Activated CD4-positive, alpha-beta T cell treated with anti-CD3 and anti-CD28 coated beads for 36 hours (primary cell): Measurements from ENCODE around the gene MAD2L1BP. TPM values are rescaled to one million over a fixed set of nuclear protein-coding genes. Genes with fewer than 3 reads are reported as not detected.
"Not testable (repeated sequence)": the region's sequence is repeated elsewhere in the genome, so short reads cannot be mapped to it uniquely, and the experiment has no call there.

Experiments used
- ATAC-seq: fragments of 200-7000 bp; cut with Tn5 transposase; one replicate; pipeline ENCODE4 v1.10.0; 2021; ENCODE audit warnings: mild to moderate bottlenecking, moderate library complexity
- CTCF ChIA-PET: fragments of 350-600 bp; sonication (Branson Sonifier 250); formaldehyde crosslinking; loops from one replicate; lab custom pipeline; 2021; ENCODE audit warnings: antibody characterized with exemption; lab: Charles Lee
- POLR2A ChIA-PET: fragments of 350-600 bp; sonication (Branson Sonifier 250); formaldehyde crosslinking; loops from one replicate; lab custom pipeline; 2021; ENCODE audit warnings: antibody characterized with exemption, inconsistent platforms; lab: Charles Lee
- DNase-seq: peaks from one replicate; pipeline ENCODE4 v3.0.0-alpha.2; 2020
- H3K27ac Mint-ChIP-seq: one replicate; pipeline ENCODE4 v1.8.0; 2021; ENCODE audit warnings: mixed read lengths
- H3K27me3 Mint-ChIP-seq: one replicate; pipeline ENCODE4 v1.8.0; 2021; ENCODE audit warnings: mixed read lengths
- H3K36me3 Mint-ChIP-seq: one replicate; pipeline ENCODE4 v1.8.0; 2021; ENCODE audit warnings: low read depth, mixed read lengths
- H3K4me1 Mint-ChIP-seq: one replicate; pipeline ENCODE4 v1.8.0; 2021; ENCODE audit warnings: mixed read lengths
- H3K4me3 Mint-ChIP-seq: one replicate; pipeline ENCODE4 v1.8.0; 2021; ENCODE audit warnings: mild to moderate bottlenecking, moderate library complexity, mixed read lengths
- H3K9me3 Mint-ChIP-seq: one replicate; pipeline ENCODE4 v1.8.0; 2021; ENCODE audit warnings: low read depth, mixed read lengths
- intact Hi-C, 2 experiments: fragments of 100-400 bp; cut with DNase I in 1 of 2; cut with micrococcal nuclease in 1 of 2; formaldehyde crosslinking; loops; one replicate each; pipeline versions ENCODE4 v1.14.2 to v1.15.1; 2022 to 2024; cut with DNase I, micrococcal nuclease
- total RNA-seq, 2 experiments: library from RNA; stranded (reverse); gene quantifications; one replicate each; pipeline ENCODE4 v1.2.3, GENCODE V29; 2021

Gene MAD2L1BP
- 10 to 100 TPM; 35.1 to 35.3 TPM for total RNA-seq

GRCh38 chr6:43635387-43636307, at the start of gene MAD2L1BP:
Gene MAD2L1BP, plus strand, starts transcription at chr6:43635840. Its CDS starts 36 bp downstream, at chr6:43635876.
- peak; percentile 83 for ATAC-seq
- Mint-ChIP-seq H3K27me3 (no peaks in the 10 kb centered on the region), H3K27ac (peak within 1 kb of the TSS; percentile 97), H3K4me3 (peak within 1 kb of the TSS; percentile 100), H3K4me1 (peaks cover 41% of the 10 kb centered on the region), H3K36me3 (peaks cover 42% of the 10 kb centered on the region), H3K9me3 (no peaks in the 10 kb centered on the region)
- ChIA-PET CTCF (interaction anchor here (0.6 to 2.0 kb wide), 8 partner anchors 11 to 438 kb away, joined by 3 to 7 read pairs (median 4); partner anchors contain the start of gene VEGFA), POLR2A (interaction anchor here (0.7 to 1.3 kb wide), 4 partner anchors 8 to 1943 kb away, joined by 3 read pairs; no protein-coding TSS in a partner anchor)
- intact Hi-C loops = loop anchor here in 1 of 2 experiments (1.0 to 5.0 kb wide), 3 partner anchors 10 to 367 kb away; partner anchors contain the start of genes MRPS18A and RSPH9
- peak; percentile 93 for DNase-seq

- CTCF ChIA-PET = interaction anchor here (0.9 to 1.2 kb wide), 3 partner anchors 9 to 47 kb away, joined by 3 read pairs; partner anchors contain the start of gene MAD2L1BP
- Mint-ChIP-seq H3K36me3 (peaks cover 50% of the 10 kb centered on the region), H3K9me3 (no peaks in the 10 kb centered on the region), H3K4me1 (peaks cover 14% of the 10 kb centered on the region), H3K27me3 (no peaks in the 10 kb centered on the region), H3K27ac (no peak overlapping the region), H3K4me3 (no peak overlapping the region)
- POLR2A ChIA-PET = no interaction called here
- ATAC-seq (no peak), DNase-seq (no peak)
- intact Hi-C loops = no loop called here
Observed at GRCh38 chr6:43588194-43588593, 47.4 kb upstream of the MAD2L1BP start.

- peaks cover 39% of the 10 kb centered on the region for H3K36me3 Mint-ChIP-seq
Observed at GRCh38 chr6:43589564-43589963, 46.1 kb upstream of the MAD2L1BP start.

GRCh38 chr6:43593938-43594337, 41.7 kb upstream of the MAD2L1BP start:
- POLR2A ChIA-PET = interaction anchor here (0.7 kb wide), 1 partner anchor 71 kb away, joined by 3 read pairs; no protein-coding TSS in a partner anchor
- intact Hi-C loops = no loop called here
- ATAC-seq = no peak

More at GRCh38 chr6:43589564-43589963, 46.1 kb upstream of the MAD2L1BP start:
- ATAC-seq, H3K27ac Mint-ChIP-seq, H3K27me3 Mint-ChIP-seq, H3K4me3 Mint-ChIP-seq, DNase-seq, H3K4me1 Mint-ChIP-seq, intact Hi-C loops, H3K9me3 Mint-ChIP-seq: not testable (repeated sequence)
- ChIA-PET POLR2A (interaction anchor here (0.7 kb wide), 1 partner anchor 410 kb away, joined by 4 read pairs; no protein-coding TSS in a partner anchor), CTCF (interaction anchor here (1.2 kb wide), 1 partner anchor 18 kb away, joined by 3 read pairs; no protein-coding TSS in a partner anchor)

GRCh38 chr6:43600595-43600994, 35.0 kb upstream of the MAD2L1BP start:
- H3K9me3 Mint-ChIP-seq = no peaks in the 10 kb centered on the region
- intact Hi-C loops = no loop called here
- no peak overlapping the region for H3K27ac Mint-ChIP-seq
- H3K4me3 Mint-ChIP-seq = no peak overlapping the region
- no peak for DNase-seq
- ChIA-PET CTCF (interaction anchor here (0.6 to 2.5 kb wide), 2 partner anchors 8 to 412 kb away, joined by 3 to 5 read pairs; no protein-coding TSS in a partner anchor), POLR2A (no interaction called here)
- ATAC-seq = no peak
- H3K36me3 Mint-ChIP-seq = peaks cover 33% of the 10 kb centered on the region
- no peaks in the 10 kb centered on the region for H3K4me1 Mint-ChIP-seq
- H3K27me3 Mint-ChIP-seq = no peaks in the 10 kb centered on the region

More at GRCh38 chr6:43593938-43594337, 41.7 kb upstream of the MAD2L1BP start:
- Mint-ChIP-seq H3K36me3 (peaks cover 25% of the 10 kb centered on the region), H3K9me3 (no peaks in the 10 kb centered on the region), H3K27ac (no peak overlapping the region), H3K27me3 (no peaks in the 10 kb centered on the region), H3K4me3 (no peak overlapping the region), H3K4me1 (no peaks in the 10 kb centered on the region)
- DNase-seq = no peak
- CTCF ChIA-PET = interaction anchor here (1.0 to 2.1 kb wide), 3 partner anchors 14 to 87 kb away, joined by 4 to 6 read pairs (median 4); no protein-coding TSS in a partner anchor

- CTCF ChIA-PET = interaction anchor here (0.5 to 1.6 kb wide), 3 partner anchors 25 to 352 kb away, joined by 3 to 4 read pairs (median 4); no protein-coding TSS in a partner anchor
- ATAC-seq (no peak), DNase-seq (no peak)
- Mint-ChIP-seq H3K27ac (no peak overlapping the region), H3K36me3 (peaks cover 46% of the 10 kb centered on the region), H3K4me1 (peaks cover 2% of the 10 kb centered on the region), H3K4me3 (no peak overlapping the region), H3K27me3 (no peaks in the 10 kb centered on the region), H3K9me3 (no peaks in the 10 kb centered on the region)
- POLR2A ChIA-PET = interaction anchor here (0.6 kb wide), 1 partner anchor 182 kb away, joined by 3 read pairs; no protein-coding TSS in a partner anchor
- intact Hi-C loops = no loop called here
Observed at GRCh38 chr6:43604174-43604573, 31.5 kb upstream of the MAD2L1BP start.

- H3K27me3 Mint-ChIP-seq = no peaks in the 10 kb centered on the region
- peaks cover 52% of the 10 kb centered on the region for H3K36me3 Mint-ChIP-seq
- no peaks in the 10 kb centered on the region for H3K9me3 Mint-ChIP-seq
- no peak overlapping the region for H3K27ac Mint-ChIP-seq
- DNase-seq = no peak
- H3K4me1 Mint-ChIP-seq = peaks cover 2% of the 10 kb centered on the region
- no peak for ATAC-seq
- CTCF ChIA-PET = interaction anchor here (0.8 kb wide), 1 partner anchor 13 kb away, joined by 3 read pairs; no protein-coding TSS in a partner anchor
- H3K4me3 Mint-ChIP-seq = no peak overlapping the region
- intact Hi-C loops = no loop called here
- POLR2A ChIA-PET = interaction anchor here (1.0 kb wide), 1 partner anchor 11 kb away, joined by 3 read pairs; no protein-coding TSS in a partner anchor
Observed at GRCh38 chr6:43606019-43606418, 29.6 kb upstream of the MAD2L1BP start.

GRCh38 chr6:43608310-43608763, 27.3 kb upstream of the MAD2L1BP start:
- ChIA-PET POLR2A (no interaction called here), CTCF (interaction anchor here (0.5 to 4.0 kb wide), 21 partner anchors 11 to 1491 kb away, joined by 3 to 20 read pairs (median 4); partner anchors contain the start of gene CNPY3)
- peak; percentile 79 for DNase-seq
- peaks cover 2% of the 10 kb centered on the region for H3K4me1 Mint-ChIP-seq
- no peaks in the 10 kb centered on the region for H3K27me3 Mint-ChIP-seq
- peaks cover 50% of the 10 kb centered on the region for H3K36me3 Mint-ChIP-seq
- H3K9me3 Mint-ChIP-seq = no peaks in the 10 kb centered on the region
- no peak overlapping the region for H3K4me3 Mint-ChIP-seq
- H3K27ac Mint-ChIP-seq = no peak overlapping the region
- peak; percentile 66 for ATAC-seq
- intact Hi-C loops = loop anchor here in 1 of 2 experiments (1.0 kb wide), 1 partner anchor 471 kb away; no protein-coding TSS in a partner anchor

GRCh38 chr6:43608807-43609206, 26.8 kb upstream of the MAD2L1BP start:
- no peaks in the 10 kb centered on the region for H3K9me3 Mint-ChIP-seq
- H3K27ac Mint-ChIP-seq = peak overlapping the region; percentile 61
- ATAC-seq (no peak), DNase-seq (no peak)
- no peaks in the 10 kb centered on the region for H3K27me3 Mint-ChIP-seq
- ChIA-PET CTCF (interaction anchor here (0.6 to 4.0 kb wide), 16 partner anchors 11 to 1491 kb away, joined by 3 to 20 read pairs (median 5); partner anchors contain the start of gene CNPY3), POLR2A (no interaction called here)
- H3K4me1 Mint-ChIP-seq = peaks cover 2% of the 10 kb centered on the region
- no peak overlapping the region for H3K4me3 Mint-ChIP-seq
- intact Hi-C loops = loop anchor here in 1 of 2 experiments (1.0 kb wide), 1 partner anchor 470 kb away; no protein-coding TSS in a partner anchor
- H3K36me3 Mint-ChIP-seq = peaks cover 49% of the 10 kb centered on the region

GRCh38 chr6:43609402-43609801, 26.2 kb upstream of the MAD2L1BP start:
- H3K27me3 Mint-ChIP-seq = no peaks in the 10 kb centered on the region
- intact Hi-C loops = no loop called here

More at GRCh38 chr6:43609402-43609801, 26.2 kb upstream of the MAD2L1BP start:
- no peaks in the 10 kb centered on the region for H3K9me3 Mint-ChIP-seq
- H3K27ac Mint-ChIP-seq = no peak overlapping the region
- H3K4me3 Mint-ChIP-seq = no peak overlapping the region
- peaks cover 2% of the 10 kb centered on the region for H3K4me1 Mint-ChIP-seq
- CTCF ChIA-PET = interaction anchor here (0.7 to 4.0 kb wide), 11 partner anchors 10 to 1977 kb away, joined by 3 to 20 read pairs (median 5); partner anchors contain the start of gene CNPY3
- POLR2A ChIA-PET = no interaction called here
- DNase-seq (no peak), ATAC-seq (no peak)
- peaks cover 50% of the 10 kb centered on the region for H3K36me3 Mint-ChIP-seq
